Measurements from ENCODE around the gene POU6F1.

The POU6F1 gene

DNA sequence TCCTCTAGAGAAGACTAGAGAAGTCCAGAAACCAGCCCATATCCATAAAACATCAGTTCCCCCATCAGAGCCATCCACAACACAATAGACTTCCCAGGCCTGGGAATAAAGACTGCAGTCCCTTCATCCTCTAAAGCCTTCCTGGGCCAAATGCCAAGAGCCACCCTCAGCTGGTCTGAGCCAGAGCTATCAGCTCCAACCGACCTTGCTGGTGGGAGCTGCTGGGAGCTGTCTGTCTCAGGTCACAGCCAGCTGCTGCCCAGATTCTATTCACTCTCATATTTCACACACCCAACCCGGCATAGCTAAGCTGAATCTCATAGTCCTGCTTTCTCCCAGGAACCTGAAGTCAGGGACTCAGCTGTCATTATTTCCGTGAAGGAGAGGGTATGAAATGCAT, 34.0 kb downstream of the POU6F1 start:
- Histone ChIP-seq H3K23ac (ENCODE audit: low read length) (peak overlapping the region; percentile 53), H3K4me1 (ENCODE audit: control insufficient read depth in 1 of 2, insufficient read depth in 2 of 2, low read length in 2 of 2) (no peaks in the 10 kb centered on the region), H2BK5ac (ENCODE audit: low read depth, low read length, poor library complexity) (no peak overlapping the region), H3K9ac (ENCODE audit: low read length) (no peak overlapping the region), H3K79me2 (ENCODE audit: control insufficient read depth, insufficient read depth, low read length, poor library complexity) (no peaks in the 10 kb centered on the region), H3K27ac (ENCODE audit: low read depth, low read length) (no peak overlapping the region), H3K36me3 (ENCODE audit: control insufficient read depth in 1 of 2, insufficient read depth in 2 of 2, low read length in 2 of 2) (no peaks in the 10 kb centered on the region), H3K4ac (ENCODE audit: low read depth, low read length) (no peak overlapping the region), H3K4me2 (ENCODE audit: low read length) (no peak overlapping the region), H3K27me3 (ENCODE audit: insufficient read depth, low read length) (no peaks in the 10 kb centered on the region), H2AK5ac (ENCODE audit: low read length) (no peak overlapping the region), H2BK120ac (ENCODE audit: insufficient read depth, low read length, poor library complexity) (no peak overlapping the region), H2BK12ac (ENCODE audit: low read length) (no peak overlapping the region), H4K91ac (ENCODE audit: low read depth, low read length) (no peak overlapping the region), H3K4me3 (ENCODE audit: low read depth, low read length) (no peak overlapping the region), H3K14ac (ENCODE audit: low read length) (no peak overlapping the region), H4K12ac (ENCODE audit: low read depth, low read length) (no peak overlapping the region), H2AFZ (ENCODE audit: insufficient read depth, low read length, poor library complexity) (no peak overlapping the region), H3K9me3 (ENCODE audit: insufficient read depth, low read depth, low read length) (no peaks in the 10 kb centered on the region), H3K79me1 (ENCODE audit: low read length) (no peaks in the 10 kb centered on the region), H3K18ac (ENCODE audit: low read length) (no peak overlapping the region), H4K8ac (ENCODE audit: low read depth, low read length) (no peak overlapping the region)
- no CpG with 5 or more reads among the region's 3 CpGs for WGBS (ENCODE audit: extremely low coverage, insufficient coverage, insufficient read length)
- DNase-seq, result peak in 1 of 2 donors; percentile 21

DNA sequence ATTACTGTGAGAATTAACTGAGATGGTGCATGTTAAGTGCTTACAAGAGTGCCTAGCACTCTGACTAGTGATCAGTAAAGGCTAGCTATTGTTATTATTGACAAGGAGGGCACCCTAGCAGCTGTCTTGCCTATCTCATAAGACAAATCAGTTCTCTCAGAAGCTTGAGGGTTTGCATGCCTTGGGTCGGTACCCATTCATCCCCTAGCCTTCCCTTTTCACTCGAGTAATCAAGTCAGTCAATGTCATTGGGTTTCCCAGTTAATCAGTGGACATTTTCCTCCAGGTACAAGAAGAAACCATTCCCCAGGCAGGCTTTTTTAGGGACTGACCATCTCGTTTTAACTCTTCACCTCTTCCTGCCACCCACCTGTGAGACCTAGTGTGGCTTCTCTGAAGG, 34.5 kb downstream of the POU6F1 start:
- DNase-seq, result no peak

DNA sequence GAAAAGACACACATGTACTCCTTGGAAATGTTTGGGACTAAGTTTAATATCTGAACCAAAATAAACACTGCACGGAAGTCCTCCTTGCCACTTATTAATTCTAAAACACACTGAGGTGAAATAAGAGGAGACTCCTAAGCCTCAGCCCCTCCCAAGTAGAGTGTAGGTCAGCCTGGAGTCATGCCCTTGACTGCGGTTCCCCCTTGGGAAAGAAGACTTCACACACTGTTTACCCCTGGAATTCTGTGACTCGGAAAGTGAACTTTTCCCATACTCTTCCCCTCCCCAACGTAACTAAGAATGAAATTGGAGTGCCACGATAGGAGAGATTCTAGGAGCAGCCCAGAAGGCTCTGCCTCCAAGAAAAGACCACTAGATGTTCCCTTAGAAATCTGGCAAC, 36.3 kb downstream of the POU6F1 start:
- Histone ChIP-seq H3K4me2 (ENCODE audit: low read length) (no peak overlapping the region), H3K79me2 (ENCODE audit: control insufficient read depth, insufficient read depth, low read length, poor library complexity) (no peaks in the 10 kb centered on the region), H3K4ac (ENCODE audit: low read depth, low read length) (no peak overlapping the region), H3K14ac (ENCODE audit: low read length) (no peak overlapping the region), H3K4me3 (ENCODE audit: low read depth, low read length) (no peak overlapping the region), H3K4me1 (ENCODE audit: control insufficient read depth in 1 of 2, insufficient read depth in 2 of 2, low read length in 2 of 2) (no peaks in the 10 kb centered on the region), H4K12ac (ENCODE audit: low read depth, low read length) (no peak overlapping the region), H2BK12ac (ENCODE audit: low read length) (no peak overlapping the region), H3K27ac (ENCODE audit: low read depth, low read length) (no peak overlapping the region), H3K79me1 (ENCODE audit: low read length) (no peaks in the 10 kb centered on the region), H2BK120ac (ENCODE audit: insufficient read depth, low read length, poor library complexity) (no peak overlapping the region), H2AK5ac (ENCODE audit: low read length) (no peak overlapping the region), H3K27me3 (ENCODE audit: insufficient read depth, low read length) (no peaks in the 10 kb centered on the region), H3K9ac (ENCODE audit: low read length) (no peak overlapping the region), H4K8ac (ENCODE audit: low read depth, low read length) (no peak overlapping the region), H3K18ac (ENCODE audit: low read length) (no peak overlapping the region), H4K91ac (ENCODE audit: low read depth, low read length) (no peak overlapping the region), H2BK5ac (ENCODE audit: low read depth, low read length, poor library complexity) (no peak overlapping the region), H3K9me3 (ENCODE audit: insufficient read depth, low read depth, low read length) (no peaks in the 10 kb centered on the region), H2AFZ (ENCODE audit: insufficient read depth, low read length, poor library complexity) (no peak overlapping the region), H3K36me3 (ENCODE audit: control insufficient read depth in 1 of 2, insufficient read depth in 2 of 2, low read length in 2 of 2) (no peaks in the 10 kb centered on the region), H3K23ac (ENCODE audit: low read length) (no peak overlapping the region)
- WGBS (ENCODE audit: extremely low coverage, insufficient coverage, insufficient read length), result no CpG with 5 or more reads among the region's 5 CpGs
- DNase-seq, result no peak

More for the DNA sequence above, 34.5 kb downstream of the POU6F1 start:
- Histone ChIP-seq H3K27ac (ENCODE audit: low read depth, low read length) (no peak overlapping the region), H4K91ac (ENCODE audit: low read depth, low read length) (no peak overlapping the region), H3K9me3 (ENCODE audit: insufficient read depth, low read depth, low read length) (no peaks in the 10 kb centered on the region), H2AK5ac (ENCODE audit: low read length) (no peak overlapping the region), H3K4ac (ENCODE audit: low read depth, low read length) (no peak overlapping the region), H2AFZ (ENCODE audit: insufficient read depth, low read length, poor library complexity) (no peak overlapping the region), H3K14ac (ENCODE audit: low read length) (no peak overlapping the region), H3K4me3 (ENCODE audit: low read depth, low read length) (no peak overlapping the region), H3K9ac (ENCODE audit: low read length) (no peak overlapping the region), H3K4me2 (ENCODE audit: low read length) (no peak overlapping the region), H2BK12ac (ENCODE audit: low read length) (no peak overlapping the region), H2BK5ac (ENCODE audit: low read depth, low read length, poor library complexity) (no peak overlapping the region), H3K79me1 (ENCODE audit: low read length) (no peaks in the 10 kb centered on the region), H3K18ac (ENCODE audit: low read length) (no peak overlapping the region), H3K79me2 (ENCODE audit: control insufficient read depth, insufficient read depth, low read length, poor library complexity) (no peaks in the 10 kb centered on the region), H2BK120ac (ENCODE audit: insufficient read depth, low read length, poor library complexity) (no peak overlapping the region), H4K12ac (ENCODE audit: low read depth, low read length) (no peak overlapping the region), H3K27me3 (ENCODE audit: insufficient read depth, low read length) (no peaks in the 10 kb centered on the region), H4K8ac (ENCODE audit: low read depth, low read length) (no peak overlapping the region), H3K4me1 (ENCODE audit: control insufficient read depth in 1 of 2, insufficient read depth in 2 of 2, low read length in 2 of 2) (no peaks in the 10 kb centered on the region), H3K36me3 (ENCODE audit: control insufficient read depth in 1 of 2, insufficient read depth in 2 of 2, low read length in 2 of 2) (no peaks in the 10 kb centered on the region), H3K23ac (ENCODE audit: low read length) (no peak overlapping the region)
- WGBS (ENCODE audit: extremely low coverage, insufficient coverage, insufficient read length), result no CpG with 5 or more reads among the region's 3 CpGs

DNA sequence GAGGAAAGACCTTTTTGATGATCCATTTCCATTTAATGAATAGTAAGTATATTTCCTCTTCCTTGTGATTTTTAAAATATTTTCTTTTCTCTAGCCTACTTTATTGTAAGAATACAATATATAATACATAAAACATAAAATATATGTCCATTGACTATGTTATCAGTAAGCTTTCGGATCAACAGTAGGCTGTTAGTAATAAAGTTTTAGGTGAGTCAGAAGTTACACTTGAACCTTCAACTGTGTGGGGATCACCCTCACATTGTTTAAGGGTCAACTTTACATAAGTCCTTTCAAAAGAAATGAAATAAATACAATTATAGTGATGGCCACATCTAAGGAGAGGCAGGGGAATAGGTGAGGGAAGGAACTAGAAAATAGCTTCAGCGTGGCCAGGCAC, 40.0 kb downstream of the POU6F1 start:
- no peak for DNase-seq
- Histone ChIP-seq H3K4me2 (ENCODE audit: low read length) (no peak overlapping the region), H3K4ac (ENCODE audit: low read depth, low read length) (no peak overlapping the region), H2BK120ac (ENCODE audit: insufficient read depth, low read length, poor library complexity) (no peak overlapping the region), H4K8ac (ENCODE audit: low read depth, low read length) (no peak overlapping the region), H4K91ac (ENCODE audit: low read depth, low read length) (no peak overlapping the region), H3K27me3 (ENCODE audit: insufficient read depth, low read length) (no peaks in the 10 kb centered on the region), H3K18ac (ENCODE audit: low read length) (no peak overlapping the region), H2AFZ (ENCODE audit: insufficient read depth, low read length, poor library complexity) (no peak overlapping the region), H3K4me1 (ENCODE audit: control insufficient read depth in 1 of 2, insufficient read depth in 2 of 2, low read length in 2 of 2) (no peaks in the 10 kb centered on the region), H3K27ac (ENCODE audit: low read depth, low read length) (no peak overlapping the region), H3K9ac (ENCODE audit: low read length) (no peak overlapping the region), H3K79me2 (ENCODE audit: control insufficient read depth, insufficient read depth, low read length, poor library complexity) (no peaks in the 10 kb centered on the region), H2BK12ac (ENCODE audit: low read length) (no peak overlapping the region), H3K4me3 (ENCODE audit: low read depth, low read length) (no peak overlapping the region), H3K79me1 (ENCODE audit: low read length) (peaks cover under 1% of the 10 kb centered on the region), H3K36me3 (ENCODE audit: control insufficient read depth in 1 of 2, insufficient read depth in 2 of 2, low read length in 2 of 2) (no peaks in the 10 kb centered on the region), H4K12ac (ENCODE audit: low read depth, low read length) (no peak overlapping the region), H3K23ac (ENCODE audit: low read length) (no peak overlapping the region), H3K9me3 (ENCODE audit: insufficient read depth, low read depth, low read length) (no peaks in the 10 kb centered on the region), H3K14ac (ENCODE audit: low read length) (no peak overlapping the region), H2BK5ac (ENCODE audit: low read depth, low read length, poor library complexity) (no peak overlapping the region), H2AK5ac (ENCODE audit: low read length) (no peak overlapping the region)
- WGBS (ENCODE audit: extremely low coverage, insufficient coverage, insufficient read length), result no CpG with 5 or more reads among the region's 2 CpGs

Data from trophoblast cell (in vitro differentiated cells and primary cell).